ENCODE results near the gene NXNL1. TPM values are rescaled to one million over a fixed set of nuclear protein-coding genes. Genes with fewer than 3 reads are reported as not detected.
A peak's percentile ranks its signal among the peaks of the same experiment; 100 is the strongest.

Gene NXNL1
- total and polyA plus RNA-seq, 9 of the 15 experiments (the other 6 are each of a cell fraction or from before 2014, with no cell fraction given): not detected

GRCh38 chr19:17441241-17442021 lies 19.3 kb downstream of the NXNL1 start (continued):
- TF ChIP-seq NKRF (IDR thresholded peaks at IDR 0.05; ENCODE audit: borderline replicate concordance) (no peak), ZKSCAN8 (CRISPR knock-in tag; IDR thresholded peaks at IDR 0.05) (peak; percentile 66; the same call in 1 of the 2 replicates)

- intact Hi-C loops (cut with micrococcal nuclease): no loop called here
- H3K4me1 ChIP-seq (replicated peaks in 1 of 2; ENCODE audit: control insufficient read depth in 2 of 2, insufficient read depth in 2 of 2, low read length in 2 of 2): peaks cover 0 to 6% of the 10 kb centered on the region in 2 experiments; a peak in 2 of 5 replicates
- H3K4me3 ChIP-seq: no peak overlapping the region
- H3K9ac ChIP-seq (ENCODE audit: insufficient read depth in 1 of 2, low read depth in 2 of 2, low read length in 2 of 2): no peak overlapping the region
- WGBS (ENCODE audit: insufficient coverage, low coverage, missing lambda C conversion rate): 3% methylated on average over 7 of the region's 7 CpGs
- H3K27ac ChIP-seq (ENCODE audit: extremely low read depth, low read depth, low read length): no peak overlapping the region
- peaks cover 5% of the 10 kb centered on the region for H3K9me3 ChIP-seq (replicated peaks; ENCODE audit: control insufficient read depth, insufficient read depth, low read depth, low read length)
- no peaks in the 10 kb centered on the region for H3K9me1 ChIP-seq (ENCODE audit: control insufficient read depth, insufficient read depth, low read length)
- ChIA-PET POLR2A (interaction anchor here (0.6 to 1.2 kb wide), 4 partner anchors 8 to 664 kb away, joined by 3 to 4 read pairs (median 4); no protein-coding TSS in a partner anchor), CTCF (ENCODE audit: low intra/inter-chr PET ratio) (no interaction called here)
- H3K27me3 ChIP-seq (ENCODE audit: control insufficient read depth in 2 of 2, insufficient read depth in 2 of 2, low read length in 2 of 2): peaks cover 0 to 23% of the 10 kb centered on the region in 2 experiments; a peak in 4 of 5 replicates
- H3K36me3 ChIP-seq (ENCODE audit: control insufficient read depth, insufficient read depth, low read length): no peaks in the 10 kb centered on the region
- H2AFZ ChIP-seq (ENCODE audit: low read depth, low read length): no peak overlapping the region
- no peaks in the 10 kb centered on the region for H3K79me2 ChIP-seq (ENCODE audit: control insufficient read depth, insufficient read depth, low read length)
- ATAC-seq (no peak), FAIRE-seq (no peak), DNase-seq (ENCODE audit: extremely low read depth in 1 of 4, low spot score in 3 of 4) (no peak)
- no TSS peak for BruUV-seq (replicated peaks)
- in situ Hi-C loops (cut with MboI): no loop called here
- no peaks in the 10 kb centered on the region; the same call in none of the 2 replicates for H4K20me1 ChIP-seq (replicated peaks; ENCODE audit: control insufficient read depth, insufficient read depth, low read length)
- H3K4me2 ChIP-seq (ENCODE audit: insufficient read depth, low read length): no peak overlapping the region
- TF ChIP-seq RBM25 (IDR thresholded peaks at IDR 0.05; ENCODE audit: low read depth, low read length, severe bottlenecking): peak; percentile 63
- no peak for TF ChIP-seq ZNF239 (CRISPR knock-in tag; IDR thresholded peaks at IDR 0.05)
- TF ChIP-seq MECOM (CRISPR knock-in tag; IDR thresholded peaks at IDR 0.05): no peak
- no peak for TF ChIP-seq ZBTB34 (CRISPR knock-in tag; IDR thresholded peaks at IDR 0.05)
- peak in 1 of 2 experiments; percentile 26; a peak in 1 of 4 replicates for TF ChIP-seq KDM1A (IDR thresholded peaks at IDR 0.05)
- TF ChIP-seq TAF15 (IDR thresholded peaks at IDR 0.05; ENCODE audit: low read depth, low read length): no peak
- TF ChIP-seq ZFP36 (IDR thresholded peaks at IDR 0.05; ENCODE audit: low read depth, low read length, partially characterized antibody): peak; percentile 62
- TF ChIP-seq ZNF3 (CRISPR knock-in tag; IDR thresholded peaks at IDR 0.05): peak; percentile 73; the same call in 1 of the 2 replicates
- TF ChIP-seq SMARCA5 (IDR thresholded peaks at IDR 0.05): 0 out of 2 replicates have a peak, but pooled peaks have one; percentile 40
- no peak for TF ChIP-seq MAZ (CRISPR knock-in tag; conservative IDR thresholded peaks at IDR 0.05 in 1 of 2, IDR thresholded peaks at IDR 0.05 in 1 of 2)
- peak; percentile 67 for TF ChIP-seq BCOR (IDR thresholded peaks at IDR 0.05)
- no peak for TF ChIP-seq PCBP2 (IDR thresholded peaks at IDR 0.05; ENCODE audit: low read depth, low read length, poor library complexity, severe bottlenecking)
- TF ChIP-seq SMAD3 (CRISPR knock-in tag; conservative IDR thresholded peaks at IDR 0.05): no peak
Measured at GRCh38 chr19:17436874-17437267, 23.9 kb downstream of the NXNL1 start.
